ENCODE results near the gene DLL4.
"Not testable (repeated sequence)": the region's sequence is repeated elsewhere in the genome, so short reads cannot be mapped to it uniquely, and the experiment has no call there.

DNA sequence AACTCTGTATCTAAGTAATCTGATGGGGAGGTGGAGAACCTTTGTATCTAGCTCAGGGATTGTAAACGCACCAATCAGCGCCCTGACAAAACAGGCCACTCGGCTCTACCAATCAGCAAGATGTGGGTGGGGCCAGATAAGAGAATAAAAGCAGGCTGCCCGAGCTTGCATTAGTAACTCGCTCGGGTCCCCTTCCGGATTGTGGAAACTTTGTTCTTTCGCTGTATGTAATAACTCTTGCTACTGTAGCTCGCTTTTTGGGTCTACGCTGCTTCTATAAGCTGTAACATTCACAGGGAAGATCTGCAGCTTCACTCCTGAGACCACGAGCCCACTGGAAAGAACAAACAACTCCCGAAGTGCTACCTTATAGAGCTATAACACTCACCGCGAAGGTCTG, 33.2 kb downstream of the DLL4 start:
- TF ChIP-seq CTCF (conservative IDR thresholded peaks at IDR 0.05; ENCODE audit: low read length); EZH2phosphoT487 (IDR thresholded peaks at IDR 0.05; ENCODE audit: borderline replicate concordance, low read depth, low read length): not testable (repeated sequence)
